B cell (primary cell): ENCODE results near the gene GNB2. TPM values are rescaled to one million over a fixed set of nuclear protein-coding genes. Genes with fewer than 3 reads are reported as not detected.

ENCODE experiments used
- ATAC-seq: fragments of 200-7000 bp; cut with Tn5 transposase; one replicate; pipeline ENCODE4 v1.10.0; 2021; ENCODE audit warnings: low read depth, mild to moderate bottlenecking, moderate number of reproducible peaks, moderate library complexity
- CTCF ChIA-PET: fragments of 350-600 bp; sonication (Branson Sonifier 250); formaldehyde crosslinking; loops from one replicate; lab custom pipeline; 2021; ENCODE audit warnings: antibody characterized with exemption, inconsistent platforms; lab: Charles Lee
- POLR2A ChIA-PET: fragments of 350-600 bp; sonication (Branson Sonifier 250); formaldehyde crosslinking; loops from one replicate; lab custom pipeline; 2021; ENCODE audit warnings: antibody characterized with exemption; lab: Charles Lee
- DNase-seq: peaks from one replicate; pipeline ENCODE4 v3.0.0; 2013
- H2AFZ ChIP-seq: 2 replicates; pipeline ENCODE4 v1.6.1; 2012; ENCODE audit warnings: mild to moderate bottlenecking, low read depth, low read length; ENCODE audit not compliant: insufficient read depth, poor library complexity, severe bottlenecking
- H3K27ac ChIP-seq, 2 donors: 1 replicate in 1 of 2; 2 replicates in 1 of 2; pipeline ENCODE4 v1.5.1; 2012 to 2013; ENCODE audit warnings: low read length in 2 of 2, mild to moderate bottlenecking in 2 of 2, moderate library complexity in 1 of 2
- H3K27me3 ChIP-seq, 4 experiments: fragments of 200-600 bp in 1 of 4; sonication (generic) in 1 of 4; replicated peaks in 1 of 4; 1 replicate in 2 of 4; 2 replicates in 2 of 4; pipeline versions ENCODE4 v1.6.1 to v1.7.0; 2013 to 2016; ENCODE audit warnings: low read length in 3 of 4, mild to moderate bottlenecking in 2 of 4, mixed read lengths in 1 of 4, moderate library complexity in 1 of 4; ENCODE audit not compliant: insufficient read depth in 4 of 4, control insufficient read depth in 3 of 4; ENCODE audit errors: control extremely low read depth in 1 of 4
- H3K36me3 ChIP-seq, 2 experiments: replicated peaks in 1 of 2; 1 replicate in 1 of 2; 2 replicates in 1 of 2; pipeline versions ENCODE4 v1.6.1 to v1.7.1; 2013; ENCODE audit warnings: low read length in 1 of 2; ENCODE audit not compliant: insufficient read depth in 2 of 2, control insufficient read depth in 1 of 2; ENCODE audit errors: control extremely low read depth in 1 of 2, extremely low read depth in 1 of 2
- H3K4me1 ChIP-seq, 2 donors: fragments of 200-600 bp in 1 of 2; sonication (generic) in 1 of 2; 1 replicate in 1 of 2; 2 replicates in 1 of 2; pipeline versions ENCODE4 v1.5.1 to v1.6.1; 2013 to 2017; ENCODE audit warnings: low read length in 2 of 2; ENCODE audit not compliant: control insufficient read depth in 2 of 2, insufficient read depth in 2 of 2
- H3K4me2 ChIP-seq: replicated peaks from 2 replicates; pipeline ENCODE3; 2012; ENCODE audit warnings: mild to moderate bottlenecking, low read depth, low read length; ENCODE audit not compliant: poor library complexity, severe bottlenecking
- H3K4me3 ChIP-seq, 5 experiments: fragments of 200-600 bp in 1 of 5; sonication (generic) in 1 of 5; 1 replicate in 3 of 5; 2 replicates in 2 of 5; pipeline versions ENCODE4 v1.5.1 to v1.7.0; 2011 to 2016; ENCODE audit warnings: low read length in 4 of 5, mild to moderate bottlenecking in 4 of 5, low read depth in 2 of 5, control low read depth in 1 of 5, moderate library complexity in 1 of 5; ENCODE audit not compliant: insufficient read depth in 1 of 5; ENCODE audit errors: control extremely low read depth in 1 of 5, extremely low read depth in 1 of 5
- H3K79me2 ChIP-seq: fragments of 200-600 bp; sonication (generic); one replicate; pipeline ENCODE4 v1.6.0; 2016; ENCODE audit warnings: low read length; ENCODE audit not compliant: control insufficient read depth, insufficient read depth
- H3K9ac ChIP-seq: fragments of 200-600 bp; sonication (generic); 2 replicates; pipeline ENCODE4 v1.6.1; 2017; ENCODE audit warnings: mild to moderate bottlenecking, low read length, moderate library complexity
- H3K9me3 ChIP-seq, 3 donors: one replicate each; pipeline versions ENCODE4 v1.6.1 to v1.7.1; 2013; ENCODE audit warnings: low read length in 2 of 3; ENCODE audit not compliant: control insufficient read depth in 2 of 3, insufficient read depth in 1 of 3; ENCODE audit errors: control extremely low read depth in 1 of 3
- H4K20me1 ChIP-seq: 2 replicates; pipeline ENCODE4 v1.6.0; 2012; ENCODE audit warnings: mild to moderate bottlenecking, low read length; ENCODE audit not compliant: insufficient read depth, control insufficient read depth, poor library complexity, severe bottlenecking
- H3K27ac Mint-ChIP-seq: one replicate; pipeline ENCODE4 v1.8.0; 2021; ENCODE audit warnings: mixed read lengths
- H3K27me3 Mint-ChIP-seq: one replicate; pipeline ENCODE4 v1.8.0; 2021; ENCODE audit warnings: mixed read lengths
- H3K4me1 Mint-ChIP-seq: one replicate; pipeline ENCODE4 v1.8.0; 2021; ENCODE audit warnings: mixed read lengths
- H3K4me3 Mint-ChIP-seq: one replicate; pipeline ENCODE4 v1.8.0; 2021; ENCODE audit warnings: mixed read lengths
- H3K9me3 Mint-ChIP-seq: one replicate; pipeline ENCODE4 v1.8.0; 2022; ENCODE audit warnings: mixed read lengths; ENCODE audit not compliant: insufficient read depth
- EZH2 ChIP-seq: IDR thresholded peaks from 2 replicates; pipeline ENCODE4 v1.6.1; 2012; ENCODE audit warnings: borderline replicate concordance, low read depth, mild to moderate bottlenecking, moderate library complexity, low read length; ENCODE audit not compliant: insufficient read depth, poor library complexity, severe bottlenecking
- WGBS: methylation state at CpG from one replicate; pipeline ENCODE4 v1.1.5; 2013; ENCODE audit warnings: missing lambda C conversion rate; ENCODE audit not compliant: insufficient coverage; 5-methylcytosine and 5-hydroxymethylcytosine counted together
- intact Hi-C: fragments of 100-400 bp; cut with micrococcal nuclease; formaldehyde crosslinking; loops from one replicate; pipeline ENCODE4 v1.10.0; 2022
- polyA plus RNA-seq: library from polyadenylated mRNA; depleted of rRNA; stranded (reverse); fragments of >200 nt; gene quantifications from 2 replicates; pipeline ENCODE4 v1.2.3, GENCODE V29; 2012
- total RNA-seq, 2 donors: library from RNA; stranded (reverse); fragments of 120-200 nt in 1 of 2; gene quantifications; 1 replicate in 1 of 2; 2 replicates in 1 of 2; pipeline versions ENCODE4 v1.2.3 to v1.2.4, GENCODE V29; 2013 to 2022
- TF ChIP-seq, protein P1 (sequence below): fragments of 200-600 bp; IDR thresholded peaks from one replicate; pipeline ENCODE4 v1.8.0; 2022; ENCODE audit warnings: antibody characterized with exemption, mild to moderate bottlenecking

Gene GNB2
- total and polyA plus RNA-seq, 2 donors (not counting 1 experiment from before 2014, with no cell fraction given) = 127 to 221 TPM

DNA sequence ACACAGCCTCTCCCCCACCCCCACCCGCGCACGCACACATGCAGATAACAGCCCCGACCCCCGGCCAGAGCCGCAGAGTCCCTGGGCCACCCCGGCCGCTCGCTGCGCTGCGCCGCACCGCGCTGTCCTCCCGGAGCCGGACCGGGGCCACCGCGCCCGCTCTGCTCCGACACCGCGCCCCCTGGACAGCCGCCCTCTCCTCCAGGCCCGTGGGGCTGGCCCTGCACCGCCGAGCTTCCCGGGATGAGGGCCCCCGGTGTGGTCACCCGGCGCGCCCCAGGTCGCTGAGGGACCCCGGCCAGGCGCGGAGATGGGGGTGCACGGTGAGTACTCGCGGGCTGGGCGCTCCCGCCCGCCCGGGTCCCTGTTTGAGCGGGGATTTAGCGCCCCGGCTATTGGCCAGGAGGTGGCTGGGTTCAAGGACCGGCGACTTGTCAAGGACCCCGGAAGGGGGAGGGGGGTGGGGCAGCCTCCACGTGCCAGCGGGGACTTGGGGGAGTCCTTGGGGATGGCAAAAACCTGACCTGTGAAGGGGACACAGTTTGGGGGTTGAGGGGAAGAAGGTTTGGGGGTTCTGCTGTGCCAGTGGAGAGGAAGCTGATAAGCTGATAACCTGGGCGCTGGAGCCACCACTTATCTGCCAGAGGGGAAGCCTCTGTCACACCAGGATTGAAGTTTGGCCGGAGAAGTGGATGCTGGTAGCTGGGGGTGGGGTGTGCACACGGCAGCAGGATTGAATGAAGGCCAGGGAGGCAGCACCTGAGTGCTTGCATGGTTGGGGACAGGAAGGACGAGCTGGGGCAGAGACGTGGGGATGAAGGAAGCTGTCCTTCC, 47.3 kb downstream of the GNB2 start:
- intact Hi-C loops = no loop called here
- peaks cover 0 to 30% (median 0%) of the 10 kb centered on the region in 3 donors for H3K9me3 ChIP-seq
- Mint-ChIP-seq H3K4me1 (peaks cover 5% of the 10 kb centered on the region), H3K9me3 (peaks cover 8% of the 10 kb centered on the region), H3K4me3 (no peak overlapping the region), H3K27ac (no peak overlapping the region), H3K27me3 (peaks cover 45% of the 10 kb centered on the region)
- DNase-seq (no peak), ATAC-seq (no peak)
- no peak overlapping the region for H3K27ac ChIP-seq
- no peak for TF ChIP-seq EZH2
- TF ChIP-seq, protein P1, sequence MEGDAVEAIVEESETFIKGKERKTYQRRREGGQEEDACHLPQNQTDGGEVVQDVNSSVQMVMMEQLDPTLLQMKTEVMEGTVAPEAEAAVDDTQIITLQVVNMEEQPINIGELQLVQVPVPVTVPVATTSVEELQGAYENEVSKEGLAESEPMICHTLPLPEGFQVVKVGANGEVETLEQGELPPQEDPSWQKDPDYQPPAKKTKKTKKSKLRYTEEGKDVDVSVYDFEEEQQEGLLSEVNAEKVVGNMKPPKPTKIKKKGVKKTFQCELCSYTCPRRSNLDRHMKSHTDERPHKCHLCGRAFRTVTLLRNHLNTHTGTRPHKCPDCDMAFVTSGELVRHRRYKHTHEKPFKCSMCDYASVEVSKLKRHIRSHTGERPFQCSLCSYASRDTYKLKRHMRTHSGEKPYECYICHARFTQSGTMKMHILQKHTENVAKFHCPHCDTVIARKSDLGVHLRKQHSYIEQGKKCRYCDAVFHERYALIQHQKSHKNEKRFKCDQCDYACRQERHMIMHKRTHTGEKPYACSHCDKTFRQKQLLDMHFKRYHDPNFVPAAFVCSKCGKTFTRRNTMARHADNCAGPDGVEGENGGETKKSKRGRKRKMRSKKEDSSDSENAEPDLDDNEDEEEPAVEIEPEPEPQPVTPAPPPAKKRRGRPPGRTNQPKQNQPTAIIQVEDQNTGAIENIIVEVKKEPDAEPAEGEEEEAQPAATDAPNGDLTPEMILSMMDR = no peak
- 7% methylated on average over 56 of the region's 56 CpGs for WGBS
- no peaks in the 10 kb centered on the region for H4K20me1 ChIP-seq
- H3K9ac ChIP-seq = no peak overlapping the region
- ChIA-PET CTCF (interaction anchor here (0.7 to 1.3 kb wide), 3 partner anchors 15 to 172 kb away, joined by 3 to 4 read pairs (median 4); no protein-coding TSS in a partner anchor), POLR2A (no interaction called here)
- no peak overlapping the region for H2AFZ ChIP-seq
- peak overlapping the region; percentile 35 for H3K4me2 ChIP-seq
- H3K4me3 ChIP-seq = no peak overlapping the region
- H3K36me3 ChIP-seq = no peaks in the 10 kb centered on the region
- H3K4me1 ChIP-seq = peaks cover 10 to 13% of the 10 kb centered on the region in 2 donors
- H3K27me3 ChIP-seq = peaks cover 0 to 67% (median 19%) of the 10 kb centered on the region in 4 experiments
- no peaks in the 10 kb centered on the region for H3K79me2 ChIP-seq

DNA sequence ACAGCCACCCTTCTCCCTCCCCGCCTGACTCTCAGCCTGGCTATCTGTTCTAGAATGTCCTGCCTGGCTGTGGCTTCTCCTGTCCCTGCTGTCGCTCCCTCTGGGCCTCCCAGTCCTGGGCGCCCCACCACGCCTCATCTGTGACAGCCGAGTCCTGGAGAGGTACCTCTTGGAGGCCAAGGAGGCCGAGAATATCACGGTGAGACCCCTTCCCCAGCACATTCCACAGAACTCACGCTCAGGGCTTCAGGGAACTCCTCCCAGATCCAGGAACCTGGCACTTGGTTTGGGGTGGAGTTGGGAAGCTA, 47.9 kb downstream of the GNB2 start:
- intact Hi-C loops = no loop called here
- TF ChIP-seq, protein P1 = no peak
- TF ChIP-seq EZH2 = no peak
- Histone ChIP-seq H3K9ac (no peak overlapping the region), H3K79me2 (no peaks in the 10 kb centered on the region), H3K4me3 (no peak overlapping the region), H3K4me2 (no peak overlapping the region), H3K9me3 (peaks cover 0 to 30% (median 0%) of the 10 kb centered on the region in 3 donors), H4K20me1 (no peaks in the 10 kb centered on the region), H3K27me3 (peaks cover 0 to 67% (median 19%) of the 10 kb centered on the region in 4 experiments), H2AFZ (no peak overlapping the region), H3K27ac (no peak overlapping the region), H3K36me3 (no peaks in the 10 kb centered on the region), H3K4me1 (peaks cover 10 to 13% of the 10 kb centered on the region in 2 donors)
- 90% methylated on average over 8 of the region's 8 CpGs for WGBS
- peaks cover 8% of the 10 kb centered on the region for H3K9me3 Mint-ChIP-seq
- H3K27me3 Mint-ChIP-seq = peaks cover 45% of the 10 kb centered on the region
- ChIA-PET POLR2A (no interaction called here), CTCF (interaction anchor here (1.3 kb wide), 1 partner anchor 16 kb away, joined by 4 read pairs; no protein-coding TSS in a partner anchor)
- peaks cover 5% of the 10 kb centered on the region for H3K4me1 Mint-ChIP-seq
- no peak overlapping the region for H3K27ac Mint-ChIP-seq
- no peak for DNase-seq
- no peak for ATAC-seq
- no peak overlapping the region for H3K4me3 Mint-ChIP-seq
